GM18526 (cell line): ENCODE data around the gene FMO3.

Experiments
- POLR2A ChIP-seq: IDR thresholded peaks from 3 replicates; pipeline ENCODE4 v1.6.1; 2011; ENCODE audit not compliant: insufficient read length; ENCODE audit errors: extremely low read depth

The FMO3 gene

GRCh38 chr1:171090604-171091003 lies at the start of gene FMO3:
Gene FMO3 (plus strand): TSS chr1:171090905. CDS start chr1:171092659, 1,754 bp downstream.
- no peak for TF ChIP-seq POLR2A

GRCh38 chr1:171048014-171048413 lies 42.7 kb upstream of the FMO3 start:
- TF ChIP-seq POLR2A = no peak

GRCh38 chr1:171052977-171053376 lies 37.7 kb upstream of the FMO3 start:
- no peak for TF ChIP-seq POLR2A

- TF ChIP-seq POLR2A = no peak
These were observed 34.6 kb upstream of the FMO3 start for GRCh38 chr1:171055966-171056643.

- TF ChIP-seq POLR2A = no peak
These were observed 29.1 kb upstream of the FMO3 start for GRCh38 chr1:171061425-171062143.

GRCh38 chr1:171062902-171063301 lies 27.8 kb upstream of the FMO3 start:
- no peak for TF ChIP-seq POLR2A

GRCh38 chr1:171075041-171075440 lies 15.7 kb upstream of the FMO3 start:
- TF ChIP-seq POLR2A = no peak

GRCh38 chr1:171081314-171081753 lies 9.4 kb upstream of the FMO3 start:
- no peak for TF ChIP-seq POLR2A

- TF ChIP-seq POLR2A = no peak
These were observed 8.9 kb upstream of the FMO3 start for GRCh38 chr1:171081763-171082201.

- TF ChIP-seq POLR2A = no peak
These were observed 8.1 kb upstream of the FMO3 start for GRCh38 chr1:171082606-171083005.

GRCh38 chr1:171083222-171083621 lies 7.5 kb upstream of the FMO3 start:
- no peak for TF ChIP-seq POLR2A

GRCh38 chr1:171084091-171084490 lies 6.6 kb upstream of the FMO3 start:
- TF ChIP-seq POLR2A = no peak

- no peak for TF ChIP-seq POLR2A
These were observed 5.8 kb upstream of the FMO3 start for GRCh38 chr1:171084870-171085269.

- no peak for TF ChIP-seq POLR2A
These were observed 2.8 kb upstream of the FMO3 start for GRCh38 chr1:171087896-171088295.

- no peak for TF ChIP-seq POLR2A
These were observed 13.2 kb downstream of the FMO3 start for GRCh38 chr1:171103862-171104261.

GRCh38 chr1:171107262-171107940 lies 16.7 kb downstream of the FMO3 start:
- no peak for TF ChIP-seq POLR2A
